Activated CD4-positive, CD25-positive, alpha-beta regulatory T cell treated with anti-CD3 and anti-CD28 coated beads, Interleukin-2, amount 50 U/mL, for 24 hours (primary cell): ENCODE data around the gene TFB2M.
"Not testable (repeated sequence)": the region's sequence is repeated elsewhere in the genome, so short reads cannot be mapped to it uniquely, and the experiment has no call there.

Experiments used
- ATAC-seq, 2 donors: fragments of 150-1000 bp; cut with Tn5 transposase; one replicate each; pipeline ENCODE4 v1.10.0; 2021; ENCODE audit warnings: mild to moderate bottlenecking in 1 of 2, moderate library complexity in 1 of 2

Gene TFB2M

GRCh38 chr1:246582301-246583055 is 16.4 kb upstream of the TFB2M start:
- ATAC-seq, result no peak

GRCh38 chr1:246580497-246581370 is 14.7 kb upstream of the TFB2M start:
- ATAC-seq, result no peak

- peak; percentile 53 to 66 for ATAC-seq
These were observed 13.8 kb upstream of the TFB2M start for GRCh38 chr1:246579818-246580217.

GRCh38 chr1:246577720-246578106 is 11.7 kb upstream of the TFB2M start:
- no peak for ATAC-seq

- peak in 1 of 2 donors; percentile 48 for ATAC-seq
These were observed 11.1 kb upstream of the TFB2M start for GRCh38 chr1:246577082-246577719.

- no peak for ATAC-seq
These were observed 10.6 kb upstream of the TFB2M start for GRCh38 chr1:246576709-246577032.

GRCh38 chr1:246573491-246573890 is 7.4 kb upstream of the TFB2M start:
- no peak for ATAC-seq

GRCh38 chr1:246572785-246573184 is 6.7 kb upstream of the TFB2M start:
- no peak for ATAC-seq

GRCh38 chr1:246571953-246572352 is 5.9 kb upstream of the TFB2M start:
- no peak for ATAC-seq

- ATAC-seq, result not testable (repeated sequence)
These were observed 5.2 kb upstream of the TFB2M start for GRCh38 chr1:246571309-246571708.

- peak; percentile 56 to 69 for ATAC-seq
These were observed 3.5 kb upstream of the TFB2M start for GRCh38 chr1:246569248-246570238.

GRCh38 chr1:246567646-246568235 is 1.7 kb upstream of the TFB2M start:
- no peak for ATAC-seq

GRCh38 chr1:246566813-246567645 is 968 bp upstream of the TFB2M start:
- ATAC-seq, result peak; percentile 6

GRCh38 chr1:246565751-246566127 is 322 bp downstream of the TFB2M start:
- no peak for ATAC-seq

- no peak for ATAC-seq
These were observed 966 bp downstream of the TFB2M start for GRCh38 chr1:246564839-246565750.

GRCh38 chr1:246560833-246561232 is 5.2 kb downstream of the TFB2M start:
- ATAC-seq, result not testable (repeated sequence)

GRCh38 chr1:246559310-246559709 is 6.8 kb downstream of the TFB2M start:
- no peak for ATAC-seq

GRCh38 chr1:246558041-246558440 is 8.0 kb downstream of the TFB2M start:
- ATAC-seq, result no peak

GRCh38 chr1:246554201-246554600 is 11.9 kb downstream of the TFB2M start:
- no peak for ATAC-seq

GRCh38 chr1:246552110-246552509 is 14.0 kb downstream of the TFB2M start:
- ATAC-seq, result no peak
